Effector memory CD4-positive, alpha-beta T cell (primary cell): Measurements from ENCODE around the gene TP53TG5.

Source experiments
- DNase-seq, 3 donors: peaks; one replicate each; pipeline ENCODE4 v3.0.0-alpha.2; 2020
- H3K27ac ChIP-seq: 2 replicates; pipeline ENCODE4 v1.7.0; 2013; ENCODE audit warnings: mild to moderate bottlenecking, low read length, moderate library complexity; ENCODE audit not compliant: insufficient read depth, poor library complexity, severe bottlenecking
- H3K27me3 ChIP-seq: replicated peaks from 2 replicates; pipeline ENCODE4 v1.7.0; 2013; ENCODE audit warnings: mild to moderate bottlenecking, low read length; ENCODE audit not compliant: insufficient read depth, control insufficient read depth, poor library complexity, severe bottlenecking
- H3K36me3 ChIP-seq: 2 replicates; pipeline ENCODE4 v1.7.0; 2013; ENCODE audit warnings: mild to moderate bottlenecking, low read length, moderate library complexity; ENCODE audit not compliant: control insufficient read depth, insufficient read depth
- H3K4me1 ChIP-seq: 2 replicates; pipeline ENCODE4 v1.7.0; 2013; ENCODE audit warnings: low read length, mild to moderate bottlenecking; ENCODE audit not compliant: control insufficient read depth, insufficient read depth, poor library complexity, severe bottlenecking
- H3K4me3 ChIP-seq: 2 replicates; pipeline ENCODE4 v1.7.0; 2013; ENCODE audit warnings: low read length, low read depth, mild to moderate bottlenecking; ENCODE audit not compliant: insufficient read depth, poor library complexity, severe bottlenecking
- H3K9me3 ChIP-seq: 2 replicates; pipeline ENCODE4 v1.7.0; 2013; ENCODE audit warnings: mild to moderate bottlenecking, low read length, moderate library complexity; ENCODE audit not compliant: control insufficient read depth

TP53TG5 gene

DNA sequence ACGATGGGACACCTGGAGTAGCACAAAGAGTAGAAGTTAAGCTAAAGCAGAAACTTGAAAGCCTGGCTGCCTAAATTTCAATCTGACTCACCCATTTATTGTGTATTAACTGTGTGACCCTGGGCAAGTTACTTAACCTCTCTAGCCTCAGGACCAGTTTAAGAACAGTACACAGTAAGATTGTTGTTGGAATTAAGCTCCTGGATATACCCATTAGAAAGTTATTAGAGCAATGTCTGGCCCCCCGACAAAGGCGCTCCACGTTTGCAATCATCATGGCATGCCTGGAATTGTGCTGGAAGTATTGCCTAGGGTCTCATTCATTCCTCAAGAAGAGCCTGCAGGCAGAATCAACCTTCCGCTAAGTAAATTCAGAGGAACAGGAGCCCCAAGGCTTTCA, 31.3 kb downstream of the TP53TG5 start:
- no peaks in the 10 kb centered on the region for H3K9me3 ChIP-seq
- no peak overlapping the region for H3K27ac ChIP-seq
- DNase-seq = no peak
- peaks cover 14% of the 10 kb centered on the region for H3K4me1 ChIP-seq
- H3K4me3 ChIP-seq = no peak overlapping the region
- no peaks in the 10 kb centered on the region for H3K27me3 ChIP-seq
- H3K36me3 ChIP-seq = no peaks in the 10 kb centered on the region

DNA sequence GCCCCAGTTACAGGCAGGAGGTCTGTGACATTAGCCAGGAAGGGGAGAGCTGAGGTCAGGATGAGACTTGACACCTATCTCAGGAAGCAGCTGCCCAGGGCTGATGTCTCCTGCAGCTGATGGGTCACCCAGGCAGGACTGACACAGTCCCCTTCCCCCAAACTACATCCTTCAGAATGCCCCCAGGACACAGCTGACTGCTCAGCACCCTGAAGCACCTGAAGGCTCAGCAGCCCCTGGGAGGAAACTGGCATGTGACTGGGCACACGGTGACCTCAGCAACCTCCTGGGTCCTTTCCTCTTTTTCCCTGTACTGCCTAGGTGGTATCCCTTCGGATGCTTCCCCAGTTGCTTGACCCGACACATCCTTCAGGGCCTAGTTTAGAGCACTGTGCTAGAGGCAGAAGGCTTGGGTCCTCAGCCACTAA, 31.8 kb downstream of the TP53TG5 start:
- Histone ChIP-seq H3K27ac (no peak overlapping the region), H3K9me3 (no peaks in the 10 kb centered on the region), H3K4me3 (no peak overlapping the region), H3K4me1 (peaks cover 14% of the 10 kb centered on the region), H3K36me3 (no peaks in the 10 kb centered on the region), H3K27me3 (no peaks in the 10 kb centered on the region)
- DNase-seq = no peak

DNA sequence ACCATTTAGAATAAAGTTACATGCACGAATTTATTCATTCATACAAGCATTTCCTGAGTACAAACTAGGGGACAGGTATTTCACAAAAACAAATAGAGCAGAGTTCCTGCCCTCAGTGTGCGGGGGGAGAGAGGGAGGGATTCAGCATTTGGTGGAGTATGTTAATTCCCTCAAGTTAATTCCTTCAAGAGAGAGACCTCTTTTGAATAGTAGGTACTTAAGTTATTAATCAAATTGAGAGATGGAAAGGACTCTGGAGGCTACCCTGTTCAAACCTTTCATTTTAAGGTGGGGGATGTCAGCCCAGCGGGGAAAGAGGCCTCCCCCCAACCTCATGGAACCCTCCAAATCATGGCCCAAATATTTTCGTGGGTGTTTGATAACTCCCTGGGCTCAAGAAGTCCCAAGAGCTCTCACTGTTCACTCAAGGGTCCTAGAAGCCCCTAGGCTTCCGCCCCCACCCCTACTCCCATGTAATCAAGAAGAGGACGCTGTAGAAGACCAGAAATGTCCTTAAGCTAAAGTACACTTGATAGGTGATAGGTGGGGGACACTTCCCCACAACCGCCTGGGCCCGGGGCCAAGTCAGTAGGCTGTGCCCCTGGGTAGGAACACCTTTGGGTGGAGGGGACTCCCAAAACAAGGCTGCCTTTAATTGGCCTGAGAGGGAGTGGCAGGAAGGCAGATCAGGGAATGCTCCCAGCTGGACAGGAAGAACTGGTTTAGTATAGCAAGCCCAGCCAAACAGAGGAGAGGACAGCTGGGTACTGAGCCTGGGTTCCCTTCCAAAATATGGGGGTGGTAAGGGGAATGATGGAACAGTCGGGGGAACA, 32.8 kb downstream of the TP53TG5 start:
- H3K9me3 ChIP-seq = no peaks in the 10 kb centered on the region
- H3K4me3 ChIP-seq = no peak overlapping the region
- peaks cover 14% of the 10 kb centered on the region for H3K4me1 ChIP-seq
- H3K27ac ChIP-seq = no peak overlapping the region
- no peak for DNase-seq
- no peaks in the 10 kb centered on the region for H3K36me3 ChIP-seq
- H3K27me3 ChIP-seq = no peaks in the 10 kb centered on the region

DNA sequence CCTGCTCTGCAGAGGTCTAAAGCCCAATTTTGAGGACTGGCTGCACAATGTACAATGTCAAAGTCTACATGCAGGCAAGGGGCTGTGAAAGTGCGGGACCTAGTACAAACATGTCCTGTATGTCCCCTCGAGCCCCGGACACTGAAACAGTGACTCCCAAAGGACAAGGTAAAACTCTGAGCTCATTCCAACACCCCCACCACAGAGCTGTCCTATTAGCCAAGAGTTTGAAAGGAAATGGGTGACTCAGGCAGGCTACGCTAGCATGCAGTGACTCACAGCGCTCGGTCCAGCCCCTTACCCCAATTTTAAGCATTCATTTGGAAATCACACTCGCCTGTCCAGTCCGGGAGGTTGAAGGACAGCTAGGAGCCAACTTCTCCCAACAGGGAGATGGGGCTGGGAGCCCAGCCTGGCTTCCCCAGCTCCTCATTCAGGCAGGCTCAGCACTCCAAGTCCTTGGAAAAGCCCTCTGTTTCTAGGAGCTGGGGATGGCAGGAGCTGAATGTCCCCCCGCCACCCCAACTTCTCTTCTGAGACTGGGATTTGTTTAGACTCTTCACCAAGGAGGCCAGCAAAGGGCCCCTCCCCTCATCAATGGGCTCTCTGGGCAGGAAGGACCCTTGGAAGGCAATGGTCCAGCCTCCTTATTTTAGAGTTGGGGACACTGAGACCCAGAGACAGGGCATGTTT, 33.8 kb downstream of the TP53TG5 start:
- peaks cover 14% of the 10 kb centered on the region for H3K4me1 ChIP-seq
- no peak overlapping the region for H3K4me3 ChIP-seq
- H3K27ac ChIP-seq = no peak overlapping the region
- no peaks in the 10 kb centered on the region for H3K27me3 ChIP-seq
- H3K9me3 ChIP-seq = no peaks in the 10 kb centered on the region
- DNase-seq = no peak
- no peaks in the 10 kb centered on the region for H3K36me3 ChIP-seq

DNA sequence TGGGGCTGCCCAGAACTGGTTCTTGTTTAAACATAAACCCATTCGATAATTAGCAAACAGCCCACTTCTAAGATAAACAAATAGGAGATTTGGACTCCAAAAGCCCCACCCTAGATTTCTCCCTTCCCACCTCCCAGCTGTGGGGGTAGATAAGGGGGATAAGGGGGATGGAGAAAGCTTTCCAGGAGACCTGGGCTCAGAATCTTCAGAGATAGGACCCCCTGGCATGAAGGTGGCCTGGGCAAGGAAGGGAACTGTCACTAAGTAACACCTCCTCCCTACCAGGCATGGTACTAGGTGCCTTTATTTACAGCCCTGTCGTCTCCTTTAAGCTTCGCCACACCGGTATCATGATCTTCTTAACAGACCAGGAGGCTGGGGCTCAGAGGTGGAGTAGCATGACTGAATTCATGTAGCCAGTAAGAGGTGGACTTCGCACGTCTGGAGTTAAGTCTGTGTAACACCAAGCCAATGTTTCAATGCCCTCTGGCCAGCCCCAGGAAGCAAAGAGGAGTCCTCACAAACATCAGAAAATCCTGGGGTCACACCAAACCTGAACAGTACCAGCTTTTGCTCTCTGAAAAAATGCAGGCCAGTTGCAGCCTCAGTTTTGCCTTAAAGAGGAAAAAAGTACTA, 34.5 kb downstream of the TP53TG5 start:
- H3K4me1 ChIP-seq = peaks cover 14% of the 10 kb centered on the region
- no peak overlapping the region for H3K27ac ChIP-seq
- H3K27me3 ChIP-seq = no peaks in the 10 kb centered on the region
- no peak overlapping the region for H3K4me3 ChIP-seq
- H3K36me3 ChIP-seq = no peaks in the 10 kb centered on the region
- no peak for DNase-seq
- no peaks in the 10 kb centered on the region for H3K9me3 ChIP-seq

DNA sequence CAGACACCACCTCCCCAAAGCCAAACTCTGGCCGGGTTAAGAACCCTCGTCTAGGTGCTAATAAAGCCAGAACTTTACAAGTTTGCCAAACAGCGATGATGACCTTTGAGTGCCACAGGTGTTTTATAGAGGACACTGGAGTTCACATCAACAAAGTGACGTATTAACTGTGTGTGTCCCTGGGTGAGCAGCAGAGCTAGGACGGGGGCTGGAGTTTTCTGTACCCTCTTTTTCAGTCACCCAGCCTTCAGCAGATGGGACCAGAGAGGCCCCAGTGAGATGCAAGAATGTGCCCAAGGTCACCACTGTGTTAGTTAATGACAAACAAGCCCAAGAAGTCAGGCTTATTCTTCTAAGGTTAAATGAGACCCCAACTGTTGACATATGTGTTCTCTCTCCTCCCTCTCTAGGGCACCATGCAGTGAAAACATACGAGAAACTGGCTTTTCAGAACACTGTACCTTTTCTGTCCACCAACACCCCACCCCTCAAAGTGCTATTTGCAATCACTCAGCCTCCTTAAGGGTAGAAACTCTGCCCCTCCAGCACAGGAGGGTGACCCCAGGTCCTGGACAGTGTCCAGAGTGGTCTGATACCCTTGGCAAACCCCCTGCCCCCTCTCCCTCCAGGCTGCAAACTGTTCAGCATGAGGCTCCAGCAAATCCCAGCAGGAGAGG, 35.1 kb downstream of the TP53TG5 start:
- Histone ChIP-seq H3K27ac (no peak overlapping the region), H3K9me3 (no peaks in the 10 kb centered on the region), H3K36me3 (no peaks in the 10 kb centered on the region), H3K4me1 (peaks cover 14% of the 10 kb centered on the region), H3K4me3 (no peak overlapping the region), H3K27me3 (no peaks in the 10 kb centered on the region)
- no peak for DNase-seq

DNA sequence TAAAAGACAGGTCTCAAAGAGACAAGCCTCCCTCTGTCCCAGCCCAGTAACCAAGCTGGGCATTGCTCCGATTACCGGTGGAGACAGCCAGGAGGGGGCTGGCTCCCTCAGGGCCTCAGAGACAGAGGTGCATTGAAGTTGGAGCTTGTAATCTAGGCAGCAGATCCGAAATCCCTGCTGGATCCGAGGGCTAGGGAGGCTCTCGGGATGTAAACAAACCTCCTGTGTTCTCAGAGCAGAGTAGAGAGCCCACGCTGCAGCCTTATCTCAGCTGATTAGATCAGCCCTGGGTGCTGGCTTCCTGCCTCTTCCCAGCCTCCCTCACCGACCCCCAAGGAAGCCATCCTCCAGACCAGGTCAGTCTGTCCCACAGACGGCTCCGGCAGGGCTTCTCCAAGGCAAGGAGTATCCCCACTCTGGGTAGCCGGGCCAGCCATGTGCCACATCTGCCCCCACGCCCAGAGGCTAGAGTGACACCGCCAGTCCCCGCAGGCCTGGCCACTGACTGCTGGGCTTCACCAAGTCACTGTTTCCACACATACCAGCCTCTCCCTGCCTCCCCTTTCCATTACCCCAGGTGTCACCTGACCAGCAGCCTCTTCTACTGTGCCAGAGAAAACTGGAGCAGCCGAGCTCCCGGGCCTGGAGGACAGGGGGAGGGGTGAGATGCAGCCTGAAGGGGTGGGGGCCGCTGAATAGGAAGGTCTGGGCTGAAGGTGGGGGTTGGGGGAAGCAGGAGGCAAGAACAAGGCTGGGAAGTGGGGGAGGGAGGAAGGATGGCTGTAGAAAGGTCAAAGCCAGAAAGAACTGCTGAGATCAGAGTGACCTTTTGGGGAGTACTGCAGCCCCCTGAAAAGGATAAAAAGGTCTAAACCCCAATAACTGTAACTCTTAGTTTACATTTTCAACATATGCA, 35.9 kb downstream of the TP53TG5 start:
- H3K36me3 ChIP-seq = no peaks in the 10 kb centered on the region
- no peak overlapping the region for H3K4me3 ChIP-seq
- H3K4me1 ChIP-seq = peaks cover 7% of the 10 kb centered on the region
- no peaks in the 10 kb centered on the region for H3K27me3 ChIP-seq
- no peak for DNase-seq
- no peak overlapping the region for H3K27ac ChIP-seq
- no peaks in the 10 kb centered on the region for H3K9me3 ChIP-seq

DNA sequence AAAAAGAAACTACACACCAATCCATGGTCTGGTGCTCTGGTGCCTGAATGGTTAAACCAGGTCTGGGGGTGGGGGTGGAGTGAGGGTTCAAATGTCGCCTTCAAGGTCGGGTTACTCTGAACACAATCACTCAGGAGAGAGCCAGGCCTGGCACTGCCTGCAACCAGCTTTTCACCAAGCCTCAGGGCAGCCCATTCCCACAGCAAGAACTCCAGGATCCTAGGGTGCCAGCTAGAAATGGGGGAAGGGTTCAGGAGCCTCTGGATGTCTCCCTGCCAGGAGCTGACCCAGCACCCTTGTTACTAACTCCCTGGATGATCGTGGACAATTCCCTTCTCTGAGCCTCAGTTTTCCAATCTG, 36.6 kb downstream of the TP53TG5 start:
- no peaks in the 10 kb centered on the region for H3K9me3 ChIP-seq
- H3K27ac ChIP-seq = no peak overlapping the region
- H3K4me1 ChIP-seq = peaks cover 6% of the 10 kb centered on the region
- H3K36me3 ChIP-seq = no peaks in the 10 kb centered on the region
- H3K4me3 ChIP-seq = no peak overlapping the region
- no peak for DNase-seq
- H3K27me3 ChIP-seq = no peaks in the 10 kb centered on the region

DNA sequence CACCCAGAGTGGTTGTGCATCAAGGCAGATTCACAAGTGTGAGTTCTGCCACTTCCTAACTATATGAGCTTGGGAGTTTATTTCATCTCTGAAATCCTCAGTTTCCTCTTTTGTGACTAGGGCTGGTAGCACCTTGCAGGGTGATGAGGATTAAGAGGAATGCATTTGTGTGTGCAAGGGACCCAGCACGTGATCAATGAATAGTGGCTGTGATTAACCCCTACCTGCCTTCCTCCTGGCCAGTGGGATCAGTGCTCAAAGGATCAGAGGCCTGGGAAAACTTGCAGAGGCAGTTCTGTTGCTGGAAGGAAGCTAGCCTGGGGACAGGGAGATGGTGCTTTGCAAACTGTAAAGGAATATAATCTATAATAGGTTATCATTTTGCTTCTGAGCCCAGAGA, 37.2 kb downstream of the TP53TG5 start:
- DNase-seq = no peak
- H3K36me3 ChIP-seq = no peaks in the 10 kb centered on the region
- H3K4me3 ChIP-seq = no peak overlapping the region
- peaks cover 3% of the 10 kb centered on the region for H3K4me1 ChIP-seq
- no peaks in the 10 kb centered on the region for H3K9me3 ChIP-seq
- no peaks in the 10 kb centered on the region for H3K27me3 ChIP-seq
- no peak overlapping the region for H3K27ac ChIP-seq
